ENCODE results near the gene ACACA. TPM values are rescaled to one million over a fixed set of nuclear protein-coding genes. Genes with fewer than 3 reads are reported as not detected.

Gene ACACA
- total RNA-seq, 4 donors from 2014 or later, result 40.5 to 64.1 (median 51.8) TPM

DNA sequence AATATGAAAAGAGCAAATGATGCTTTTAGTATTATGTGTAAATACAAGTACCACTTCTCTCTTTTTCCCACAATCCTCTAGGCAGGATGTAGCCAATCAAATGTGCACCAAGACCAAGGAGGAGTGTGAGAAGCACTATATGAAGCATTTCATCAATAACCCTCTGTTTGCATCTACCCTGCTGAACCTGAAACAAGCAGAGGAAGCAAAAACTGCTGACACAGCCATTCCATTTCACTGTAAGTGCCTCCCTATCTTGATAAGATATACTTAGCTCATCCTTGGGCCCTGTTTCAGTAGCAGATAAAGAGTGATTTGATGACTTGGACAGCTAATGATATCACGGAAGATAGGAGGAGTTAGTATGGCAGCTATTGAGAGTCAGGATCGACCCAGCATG lies 33.8 kb upstream of the ACACA start:
- H3K9me3 ChIP-seq, result no peaks in the 10 kb centered on the region
- no peak overlapping the region for H3K4me3 ChIP-seq
- no peaks in the 10 kb centered on the region for H3K27me3 ChIP-seq
- TF ChIP-seq POLR2AphosphoS5 (IDR thresholded peaks at IDR 0.05), result no peak
- no peak for TF ChIP-seq POLR2A (IDR thresholded peaks at IDR 0.05)
- TF ChIP-seq, protein P1, sequence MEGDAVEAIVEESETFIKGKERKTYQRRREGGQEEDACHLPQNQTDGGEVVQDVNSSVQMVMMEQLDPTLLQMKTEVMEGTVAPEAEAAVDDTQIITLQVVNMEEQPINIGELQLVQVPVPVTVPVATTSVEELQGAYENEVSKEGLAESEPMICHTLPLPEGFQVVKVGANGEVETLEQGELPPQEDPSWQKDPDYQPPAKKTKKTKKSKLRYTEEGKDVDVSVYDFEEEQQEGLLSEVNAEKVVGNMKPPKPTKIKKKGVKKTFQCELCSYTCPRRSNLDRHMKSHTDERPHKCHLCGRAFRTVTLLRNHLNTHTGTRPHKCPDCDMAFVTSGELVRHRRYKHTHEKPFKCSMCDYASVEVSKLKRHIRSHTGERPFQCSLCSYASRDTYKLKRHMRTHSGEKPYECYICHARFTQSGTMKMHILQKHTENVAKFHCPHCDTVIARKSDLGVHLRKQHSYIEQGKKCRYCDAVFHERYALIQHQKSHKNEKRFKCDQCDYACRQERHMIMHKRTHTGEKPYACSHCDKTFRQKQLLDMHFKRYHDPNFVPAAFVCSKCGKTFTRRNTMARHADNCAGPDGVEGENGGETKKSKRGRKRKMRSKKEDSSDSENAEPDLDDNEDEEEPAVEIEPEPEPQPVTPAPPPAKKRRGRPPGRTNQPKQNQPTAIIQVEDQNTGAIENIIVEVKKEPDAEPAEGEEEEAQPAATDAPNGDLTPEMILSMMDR (IDR thresholded peaks at IDR 0.05), result no peak
- no peak for TF ChIP-seq EP300 (IDR thresholded peaks at IDR 0.05)
- H3K36me3 ChIP-seq, result peaks cover 0 to 93% of the 10 kb centered on the region in 2 donors
- no peak overlapping the region for H3K27ac ChIP-seq
- WGBS, 2 donors (ENCODE audit: low coverage in 1 of 2), result 89 to 90% methylated on average over 2 of the region's 2 CpGs
- ATAC-seq, result no peak
- H3K4me1 ChIP-seq, result no peaks in the 10 kb centered on the region

DNA sequence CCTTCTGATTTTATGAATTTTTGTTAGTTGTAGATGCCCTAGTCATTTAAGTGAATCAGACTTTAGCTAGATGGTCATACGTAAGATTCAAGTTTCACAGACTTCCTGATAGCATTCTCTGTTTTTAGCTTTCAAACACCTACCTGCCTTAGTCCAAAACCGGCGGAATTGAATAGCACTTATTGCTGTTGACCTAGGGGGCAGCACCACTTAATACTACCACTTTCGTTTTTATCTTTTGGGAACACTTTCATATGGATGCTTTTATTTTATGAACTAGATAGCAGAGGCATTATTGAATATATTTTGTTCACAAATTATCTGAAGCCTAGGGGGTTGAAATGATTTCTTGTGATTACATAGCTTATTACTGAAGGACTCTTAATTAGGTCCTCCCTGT lies 31.5 kb upstream of the ACACA start:
- TF ChIP-seq POLR2A (IDR thresholded peaks at IDR 0.05) (no peak), EP300 (IDR thresholded peaks at IDR 0.05) (no peak), POLR2AphosphoS5 (IDR thresholded peaks at IDR 0.05) (no peak)
- TF ChIP-seq, protein P1 (IDR thresholded peaks at IDR 0.05), result no peak
- WGBS, 2 donors (ENCODE audit: low coverage in 1 of 2), result 66 to 75% methylated on average over 4 of the region's 4 CpGs
- peaks cover 0 to 90% of the 10 kb centered on the region in 2 donors for H3K36me3 ChIP-seq

DNA sequence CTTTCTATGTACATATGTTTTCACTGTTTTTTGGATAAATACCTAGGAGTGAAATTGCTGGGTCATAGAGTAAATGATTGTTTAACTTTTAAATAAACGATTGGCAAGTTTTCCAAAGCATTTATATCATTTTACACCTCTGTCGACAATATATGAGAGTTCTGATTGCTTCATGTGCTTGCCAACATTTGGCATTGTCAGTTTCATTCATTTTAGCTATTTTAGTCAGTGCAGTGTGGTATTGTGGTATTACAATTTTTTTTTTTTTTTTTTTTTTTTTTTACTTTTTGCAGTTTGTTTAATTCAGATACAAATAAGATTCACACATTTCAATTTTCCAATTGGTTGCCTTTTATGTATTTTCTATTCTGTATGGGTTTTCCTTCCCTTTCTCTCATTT lies 26.0 kb upstream of the ACACA start:
- H3K27me3 ChIP-seq, result no peaks in the 10 kb centered on the region
- TF ChIP-seq POLR2AphosphoS5 (IDR thresholded peaks at IDR 0.05), result no peak
- TF ChIP-seq, protein P1 (IDR thresholded peaks at IDR 0.05), result no peak
- H3K4me1 ChIP-seq, result no peaks in the 10 kb centered on the region
- H3K4me3 ChIP-seq, result no peak overlapping the region
- peaks cover 0 to 68% of the 10 kb centered on the region in 2 donors for H3K36me3 ChIP-seq
- no peaks in the 10 kb centered on the region for H3K9me3 ChIP-seq
- no peak overlapping the region for H3K27ac ChIP-seq
- no peak for ATAC-seq
- WGBS, 2 donors (ENCODE audit: low coverage in 1 of 2), result 94 to 100% methylated on average over 2 of the region's 2 CpGs

More for the DNA sequence above, 31.5 kb upstream of the ACACA start:
- Histone ChIP-seq H3K4me1 (no peaks in the 10 kb centered on the region), H3K4me3 (no peak overlapping the region), H3K27ac (no peak overlapping the region), H3K9me3 (no peaks in the 10 kb centered on the region), H3K27me3 (no peaks in the 10 kb centered on the region)
- no peak for ATAC-seq

DNA sequence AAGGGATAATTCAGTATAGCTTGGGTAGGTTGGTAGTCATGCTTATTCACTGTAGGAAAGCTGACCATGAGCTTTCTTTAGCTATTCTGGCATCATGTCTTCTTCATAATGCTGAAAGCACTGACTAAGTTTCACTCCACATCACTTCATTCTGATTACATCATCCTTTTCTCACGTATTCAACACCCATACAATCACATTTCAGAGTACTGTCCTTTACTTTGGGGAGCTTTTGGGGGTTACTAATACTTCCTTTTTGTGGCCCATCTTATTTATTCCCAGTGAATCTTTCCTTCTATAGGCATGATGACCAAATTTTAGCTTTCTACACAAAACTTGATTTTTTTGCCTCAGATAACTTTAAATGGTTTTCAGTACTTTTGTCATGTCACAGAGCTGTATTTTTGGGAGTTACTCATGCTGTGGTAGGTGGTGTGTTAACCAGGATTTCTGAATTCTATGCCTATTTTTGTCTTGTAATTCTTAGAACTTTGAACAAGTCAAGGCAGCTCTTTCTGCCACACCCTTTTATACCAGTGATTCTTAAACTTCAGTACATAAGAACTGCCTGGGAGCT lies 23.5 kb upstream of the ACACA start:
- WGBS, 2 donors (ENCODE audit: low coverage in 1 of 2), result 43 to 50% methylated on average over 1 of the region's 1 CpG
- no peaks in the 10 kb centered on the region for H3K27me3 ChIP-seq
- H3K4me3 ChIP-seq, result no peak overlapping the region
- ATAC-seq, result no peak
- no peaks in the 10 kb centered on the region for H3K4me1 ChIP-seq
- no peak overlapping the region for H3K27ac ChIP-seq
- no peak for TF ChIP-seq POLR2AphosphoS5 (IDR thresholded peaks at IDR 0.05)
- TF ChIP-seq EP300 (IDR thresholded peaks at IDR 0.05), result no peak
- no peak for TF ChIP-seq POLR2A (IDR thresholded peaks at IDR 0.05)
- TF ChIP-seq, protein P1 (IDR thresholded peaks at IDR 0.05), result no peak
- no peaks in the 10 kb centered on the region for H3K9me3 ChIP-seq
- H3K36me3 ChIP-seq, result peaks cover 0 to 72% of the 10 kb centered on the region in 2 donors

DNA sequence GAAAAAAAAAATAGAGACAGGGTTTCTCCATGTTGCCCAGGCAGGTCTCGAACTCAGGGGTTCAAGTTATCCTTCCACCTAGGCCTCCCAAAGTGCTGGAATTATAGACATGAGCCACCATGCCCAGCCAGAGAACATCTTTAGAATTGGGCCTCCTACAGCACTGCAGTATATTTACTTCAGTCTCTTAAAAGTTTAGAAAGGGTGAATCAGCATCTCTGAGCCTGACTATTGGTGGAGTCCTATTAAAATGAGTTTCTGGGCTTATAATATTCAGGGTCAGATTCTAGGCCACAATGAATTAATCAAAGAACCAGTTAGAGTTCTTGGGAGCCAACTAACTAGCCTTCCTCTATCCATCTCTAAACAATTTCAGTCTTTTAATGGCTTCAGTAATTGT lies 22.8 kb upstream of the ACACA start:
- Histone ChIP-seq H3K36me3 (peaks cover 0 to 75% of the 10 kb centered on the region in 2 donors), H3K9me3 (no peaks in the 10 kb centered on the region), H3K4me1 (no peaks in the 10 kb centered on the region), H3K27ac (no peak overlapping the region), H3K4me3 (no peak overlapping the region), H3K27me3 (no peaks in the 10 kb centered on the region)
- TF ChIP-seq, protein P1 (IDR thresholded peaks at IDR 0.05), result no peak
- TF ChIP-seq POLR2A (IDR thresholded peaks at IDR 0.05), result no peak
- no peak for TF ChIP-seq EP300 (IDR thresholded peaks at IDR 0.05)
- TF ChIP-seq POLR2AphosphoS5 (IDR thresholded peaks at IDR 0.05), result no peak
- no peak for ATAC-seq
- 100% methylated on average over 1 of the region's 1 CpG for WGBS, 2 donors (ENCODE audit: low coverage in 1 of 2)
